ENCODE data around the gene TYMP.

The TYMP gene

DNA sequence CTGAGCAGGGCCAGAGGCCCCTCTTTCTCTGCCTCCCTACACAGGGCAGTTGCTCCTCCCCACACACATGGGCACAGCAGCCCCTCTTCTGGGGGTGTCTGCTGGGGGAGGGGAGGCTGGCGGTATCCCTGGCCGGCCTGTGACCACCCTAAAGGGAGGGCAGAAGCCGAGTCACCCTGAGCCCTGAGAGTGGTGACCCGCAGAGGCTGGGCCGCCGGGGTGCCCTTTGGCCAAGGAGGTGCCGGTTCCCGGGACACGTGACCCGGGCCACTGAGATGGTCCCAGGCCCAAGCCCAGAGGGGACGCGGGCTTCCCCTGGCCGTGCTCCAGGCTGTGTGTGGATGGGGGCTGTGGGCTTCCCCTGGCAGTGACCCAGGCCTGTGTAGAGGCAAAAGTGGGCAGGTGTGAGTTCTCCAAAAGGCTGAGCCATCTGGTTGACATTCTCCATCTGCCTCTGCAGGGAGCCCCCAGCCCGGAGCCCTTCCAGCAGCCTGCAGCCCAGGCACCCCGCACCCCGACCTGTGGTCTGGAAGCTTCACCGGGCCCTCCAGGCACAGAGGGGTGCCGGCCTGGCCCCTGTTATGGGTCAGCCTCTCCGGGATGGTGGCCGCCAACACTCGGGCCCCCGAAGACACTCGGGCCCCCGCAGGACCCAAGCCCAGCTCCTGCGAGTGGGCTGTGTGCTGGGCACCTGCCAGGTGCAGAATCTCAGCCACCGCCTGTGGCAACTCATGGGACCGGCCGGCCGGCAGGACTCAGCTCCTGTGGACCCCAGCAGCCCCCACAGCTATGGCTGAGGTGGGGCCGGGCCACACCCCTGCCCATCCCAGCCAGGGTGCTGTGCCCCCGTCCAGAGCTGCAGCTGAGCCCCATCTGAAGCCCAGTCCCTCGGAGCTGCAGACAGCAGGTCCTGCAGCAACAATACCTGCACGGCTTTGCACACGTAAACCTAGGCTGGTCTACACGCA is 47.4 kb downstream of the TYMP start:
- peak; percentile 52 for DNase-seq

DNA sequence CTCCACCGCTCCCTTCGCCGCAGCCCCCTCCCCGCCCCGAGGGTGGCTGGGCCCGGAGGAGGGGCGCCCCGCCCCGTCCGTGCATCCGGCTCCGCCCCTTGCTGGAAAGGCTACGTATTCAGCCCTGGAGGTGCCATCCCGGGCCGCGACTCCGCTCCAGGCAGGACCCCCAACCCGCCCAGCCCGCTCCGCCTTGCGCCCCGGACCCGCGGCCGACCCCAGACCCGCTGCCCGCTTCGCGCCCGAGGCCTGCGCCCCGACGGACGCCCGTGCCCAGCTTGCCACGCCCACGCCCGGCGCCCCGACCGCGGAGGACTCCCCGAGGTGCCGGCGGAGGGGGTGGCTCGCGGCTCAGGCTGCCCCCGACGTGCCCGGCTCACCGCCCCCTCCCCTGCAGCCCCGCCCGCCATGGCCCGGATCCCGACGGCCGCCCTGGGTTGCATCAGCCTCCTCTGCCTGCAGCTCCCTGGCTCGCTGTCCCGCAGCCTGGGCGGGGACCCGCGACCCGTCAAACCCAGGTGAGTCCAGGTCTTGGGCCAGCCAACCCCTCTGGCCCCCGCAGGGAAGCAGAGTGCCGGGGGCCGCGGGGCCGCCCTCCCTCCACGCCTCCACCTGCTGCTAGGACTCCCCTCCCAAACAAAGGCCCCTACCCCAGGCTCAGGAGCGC is 48.2 kb downstream of the TYMP start, which contains the start of gene ADM2:
Gene ADM2, plus strand, starts transcription at position 104 of the 667 bp plus-strand sequence. Its CDS starts 305 bp downstream, at position 409.
- DNase-seq, result no peak

DNA sequence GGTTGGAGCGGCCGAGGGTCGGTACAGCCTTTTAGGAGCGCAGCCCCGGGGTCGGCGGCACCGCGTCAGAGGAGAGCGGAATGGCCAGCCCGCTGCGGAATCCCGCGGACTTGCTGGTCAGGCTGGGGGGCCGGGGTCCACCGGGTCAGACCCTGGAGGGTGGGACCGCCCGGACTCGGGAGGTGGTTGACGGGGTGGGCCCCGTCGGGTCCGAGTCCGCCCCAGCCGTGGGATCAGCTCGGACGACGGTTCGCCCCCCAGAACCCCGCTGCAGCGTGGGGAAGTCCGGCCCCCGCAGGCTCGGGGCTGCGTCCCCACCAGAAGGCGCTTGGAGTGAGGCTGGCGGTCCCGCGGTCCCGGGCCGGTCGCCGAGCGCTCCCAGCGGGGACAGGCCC is 48.8 kb downstream of the TYMP start:
- DNase-seq, result no peak

DNA sequence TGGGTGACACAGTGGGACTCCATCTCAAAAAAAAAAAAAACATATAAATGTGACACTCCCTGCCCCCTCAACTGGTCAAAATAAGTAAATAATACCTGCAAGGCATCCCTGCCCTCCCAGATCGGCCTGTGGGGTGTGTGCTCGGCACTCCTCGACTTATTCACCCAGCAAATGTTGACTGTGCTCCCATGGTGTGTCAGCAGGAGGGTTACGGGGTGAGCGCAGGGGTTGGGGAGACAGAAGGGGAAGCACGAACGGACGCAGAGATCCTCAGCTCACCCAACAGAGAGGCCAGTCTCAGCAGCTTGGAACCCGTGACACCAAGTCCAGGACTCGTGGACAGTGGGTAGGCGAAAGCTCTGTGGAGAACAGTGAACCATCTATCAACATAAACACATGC is 50.1 kb downstream of the TYMP start:
- no peak for DNase-seq

DNA sequence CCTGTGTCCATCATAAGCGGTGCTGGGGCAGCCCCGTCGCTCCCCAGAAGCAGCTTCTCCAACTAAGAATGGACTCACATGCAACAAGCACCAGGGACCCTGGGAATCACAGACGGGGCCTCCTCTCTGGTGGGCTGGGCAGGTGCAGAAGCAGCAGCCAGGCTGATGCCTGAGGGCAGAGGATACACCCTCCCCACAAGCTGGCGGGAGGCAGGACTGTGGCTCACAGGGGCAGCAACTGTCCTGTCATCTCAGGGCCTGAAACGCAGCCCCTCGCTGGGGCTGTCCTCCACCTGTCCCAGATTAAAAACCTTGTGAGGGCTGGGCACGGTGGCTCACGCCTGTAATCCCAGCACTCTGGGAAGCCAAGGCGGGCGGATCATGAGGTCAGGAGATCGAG is 51.9 kb downstream of the TYMP start:
- DNase-seq, result no peak

DNA sequence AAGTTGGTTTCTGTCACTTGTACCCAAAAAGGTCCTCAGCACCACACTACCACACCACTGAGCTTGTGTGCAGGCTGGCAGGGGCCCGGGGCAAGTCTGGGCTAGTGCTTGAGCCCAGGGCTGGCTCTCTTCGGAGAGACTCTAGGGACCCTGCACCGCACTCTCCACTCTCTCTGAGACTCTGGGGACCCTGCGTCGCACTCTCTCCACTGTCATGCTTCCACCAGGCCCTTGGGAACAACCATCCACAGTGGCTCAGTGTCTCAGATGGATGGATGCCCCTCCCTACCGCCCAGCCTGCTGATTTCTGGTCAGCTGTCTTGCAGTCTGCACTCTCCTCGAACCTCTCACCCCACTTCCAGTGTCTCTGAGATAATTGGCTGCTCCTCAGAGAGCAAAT is 52.9 kb downstream of the TYMP start:
- peak; percentile 53 for DNase-seq

Measured in NCI-H2171 treated with DMSO at 0.1 percent for 48 hours (cell line).